ENCODE data around the gene CDK6. TPM values are rescaled to one million over a fixed set of nuclear protein-coding genes. Genes with fewer than 3 reads are reported as not detected.

Gene CDK6
- total and polyA plus RNA-seq, 4 donors, result 1.6 to 66.4 (median 12.1) TPM

DNA sequence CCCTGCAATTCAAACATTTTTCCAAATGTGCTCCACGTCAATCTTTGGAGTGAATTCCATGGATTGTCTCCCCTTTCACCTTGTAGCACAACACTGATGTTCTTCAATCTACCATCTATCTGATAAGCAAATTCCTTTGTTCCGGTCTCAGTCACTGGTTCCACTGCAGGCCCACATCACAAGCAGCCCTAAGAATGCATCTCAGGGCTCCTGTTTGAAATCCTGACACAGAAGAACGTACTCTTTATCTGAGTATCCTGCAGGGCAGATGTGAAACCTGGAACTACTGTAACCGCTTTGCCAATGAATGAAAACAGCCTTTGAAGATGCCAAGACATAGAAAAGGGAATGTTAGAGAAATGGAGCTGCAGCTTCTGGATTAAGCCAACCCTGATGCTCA lies 183.2 kb downstream of the CDK6 start:
- no peak for DNase-seq
- H3K27me3 ChIP-seq (ENCODE audit: control insufficient read depth in 3 of 3, insufficient read depth in 3 of 3, low read length in 2 of 3), result no peaks in the 10 kb centered on the region
- H3K27ac ChIP-seq (ENCODE audit: low read depth in 1 of 2, low read length in 1 of 2), result no peak overlapping the region
- no peak overlapping the region for H3K9ac ChIP-seq (ENCODE audit: insufficient read depth in 1 of 2, low read length in 2 of 2)
- no peaks in the 10 kb centered on the region for H3K9me3 ChIP-seq (ENCODE audit: control insufficient read depth in 4 of 4, insufficient read depth in 3 of 4, low read length in 3 of 4)
- H3K4me3 ChIP-seq, result no peak overlapping the region
- TF ChIP-seq, protein P1, sequence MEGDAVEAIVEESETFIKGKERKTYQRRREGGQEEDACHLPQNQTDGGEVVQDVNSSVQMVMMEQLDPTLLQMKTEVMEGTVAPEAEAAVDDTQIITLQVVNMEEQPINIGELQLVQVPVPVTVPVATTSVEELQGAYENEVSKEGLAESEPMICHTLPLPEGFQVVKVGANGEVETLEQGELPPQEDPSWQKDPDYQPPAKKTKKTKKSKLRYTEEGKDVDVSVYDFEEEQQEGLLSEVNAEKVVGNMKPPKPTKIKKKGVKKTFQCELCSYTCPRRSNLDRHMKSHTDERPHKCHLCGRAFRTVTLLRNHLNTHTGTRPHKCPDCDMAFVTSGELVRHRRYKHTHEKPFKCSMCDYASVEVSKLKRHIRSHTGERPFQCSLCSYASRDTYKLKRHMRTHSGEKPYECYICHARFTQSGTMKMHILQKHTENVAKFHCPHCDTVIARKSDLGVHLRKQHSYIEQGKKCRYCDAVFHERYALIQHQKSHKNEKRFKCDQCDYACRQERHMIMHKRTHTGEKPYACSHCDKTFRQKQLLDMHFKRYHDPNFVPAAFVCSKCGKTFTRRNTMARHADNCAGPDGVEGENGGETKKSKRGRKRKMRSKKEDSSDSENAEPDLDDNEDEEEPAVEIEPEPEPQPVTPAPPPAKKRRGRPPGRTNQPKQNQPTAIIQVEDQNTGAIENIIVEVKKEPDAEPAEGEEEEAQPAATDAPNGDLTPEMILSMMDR (IDR thresholded peaks at IDR 0.05; ENCODE audit: control extremely low read depth, extremely low read depth), result no peak
- peaks cover 0 to 12% (median 0%) of the 10 kb centered on the region in 5 donors for H3K4me1 ChIP-seq (ENCODE audit: control insufficient read depth in 5 of 5, insufficient read depth in 5 of 5, low read length in 5 of 5)
- WGBS, 2 donors, result 83 to 91% methylated on average over 4 of the region's 4 CpGs
- H3K36me3 ChIP-seq (ENCODE audit: control insufficient read depth in 4 of 4, insufficient read depth in 4 of 4, low read length in 4 of 4), result no peaks in the 10 kb centered on the region
- ATAC-seq (ENCODE audit: insufficient read depth, low FRiP score), result no peak

GRCh38 chr7:92652536-92652935 lies 183.8 kb downstream of the CDK6 start:
- Histone ChIP-seq H3K4me3 (no peak overlapping the region), H3K9me3 (ENCODE audit: control insufficient read depth in 4 of 4, insufficient read depth in 3 of 4, low read length in 3 of 4) (no peaks in the 10 kb centered on the region), H3K4me1 (ENCODE audit: control insufficient read depth in 5 of 5, insufficient read depth in 5 of 5, low read length in 5 of 5) (peaks cover 0 to 12% (median 0%) of the 10 kb centered on the region in 5 donors), H3K36me3 (ENCODE audit: control insufficient read depth in 4 of 4, insufficient read depth in 4 of 4, low read length in 4 of 4) (no peaks in the 10 kb centered on the region), H3K27me3 (ENCODE audit: control insufficient read depth in 3 of 3, insufficient read depth in 3 of 3, low read length in 2 of 3) (no peaks in the 10 kb centered on the region), H3K9ac (ENCODE audit: insufficient read depth in 1 of 2, low read length in 2 of 2) (no peak overlapping the region), H3K27ac (ENCODE audit: low read depth in 1 of 2, low read length in 1 of 2) (no peak overlapping the region)
- 51 to 89% methylated on average over 2 of the region's 2 CpGs for WGBS, 2 donors
- TF ChIP-seq, protein P1 (IDR thresholded peaks at IDR 0.05; ENCODE audit: control extremely low read depth, extremely low read depth), result no peak
- peak in 1 of 3 donors; percentile 44 for DNase-seq
- ATAC-seq (ENCODE audit: insufficient read depth, low FRiP score), result no peak

GRCh38 chr7:92650391-92650790 lies 186.0 kb downstream of the CDK6 start:
- Histone ChIP-seq H3K9me3 (ENCODE audit: control insufficient read depth in 4 of 4, insufficient read depth in 3 of 4, low read length in 3 of 4) (no peaks in the 10 kb centered on the region), H3K9ac (ENCODE audit: insufficient read depth in 1 of 2, low read length in 2 of 2) (no peak overlapping the region), H3K4me1 (ENCODE audit: control insufficient read depth in 5 of 5, insufficient read depth in 5 of 5, low read length in 5 of 5) (peaks cover 0 to 5% (median 2%) of the 10 kb centered on the region in 5 donors), H3K4me3 (no peak overlapping the region), H3K27me3 (ENCODE audit: control insufficient read depth in 3 of 3, insufficient read depth in 3 of 3, low read length in 2 of 3) (no peaks in the 10 kb centered on the region), H3K36me3 (ENCODE audit: control insufficient read depth in 4 of 4, insufficient read depth in 4 of 4, low read length in 4 of 4) (no peaks in the 10 kb centered on the region), H3K27ac (ENCODE audit: low read depth in 1 of 2, low read length in 1 of 2) (no peak overlapping the region)
- DNase-seq (peak in 2 of 3 donors; percentile 23 to 34), ATAC-seq (ENCODE audit: insufficient read depth, low FRiP score) (no peak)
- TF ChIP-seq, protein P1 (IDR thresholded peaks at IDR 0.05; ENCODE audit: control extremely low read depth, extremely low read depth), result no peak
- WGBS, 2 donors, result 57 to 79% methylated on average over 3 of the region's 3 CpGs

- ATAC-seq (ENCODE audit: insufficient read depth, low FRiP score), result no peak
- TF ChIP-seq, protein P1 (IDR thresholded peaks at IDR 0.05; ENCODE audit: control extremely low read depth, extremely low read depth), result no peak
- no peak overlapping the region for H3K27ac ChIP-seq (ENCODE audit: low read depth in 1 of 2, low read length in 1 of 2)
These were observed 188.3 kb downstream of the CDK6 start for GRCh38 chr7:92648067-92648466.

More at GRCh38 chr7:92648067-92648466, 188.3 kb downstream of the CDK6 start:
- 88 to 91% methylated on average over 4 of the region's 4 CpGs for WGBS, 2 donors
- Histone ChIP-seq H3K9me3 (ENCODE audit: control insufficient read depth in 4 of 4, insufficient read depth in 3 of 4, low read length in 3 of 4) (no peaks in the 10 kb centered on the region), H3K4me1 (ENCODE audit: control insufficient read depth in 5 of 5, insufficient read depth in 5 of 5, low read length in 5 of 5) (peaks cover 0 to 23% (median 5%) of the 10 kb centered on the region in 5 donors), H3K9ac (ENCODE audit: insufficient read depth in 1 of 2, low read length in 2 of 2) (no peak overlapping the region), H3K36me3 (ENCODE audit: control insufficient read depth in 4 of 4, insufficient read depth in 4 of 4, low read length in 4 of 4) (peaks cover 0 to 4% (median 0%) of the 10 kb centered on the region in 4 donors), H3K4me3 (no peak overlapping the region), H3K27me3 (ENCODE audit: control insufficient read depth in 3 of 3, insufficient read depth in 3 of 3, low read length in 2 of 3) (no peaks in the 10 kb centered on the region)
- DNase-seq, result no peak

Measured in lung (tissue), 12 donors.